Brain microvascular endothelial cell (primary cell): ENCODE measurements around the gene PTDSS2.

ENCODE experiments used
- DNase-seq: peaks from one replicate; pipeline ENCODE4 v3.0.0-alpha.2; 2020
- H3K27ac ChIP-seq: fragments of 250-450 bp; sonication (Bioruptor Pico); 2 replicates; pipeline ENCODE4 v1.5.1; 2020; ENCODE audit warnings: mild to moderate bottlenecking, moderate library complexity
- H3K27me3 ChIP-seq: fragments of 250-450 bp; sonication (Bioruptor Pico); replicated peaks from 2 replicates; pipeline ENCODE4 v1.5.1; 2020; ENCODE audit warnings: mild to moderate bottlenecking
- H3K36me3 ChIP-seq: fragments of 250-450 bp; sonication (Bioruptor Pico); replicated peaks from 2 replicates; pipeline ENCODE4 v1.5.1; 2020; ENCODE audit warnings: mild to moderate bottlenecking
- H3K4me3 ChIP-seq: 2 replicates; pipeline ENCODE4 v1.5.1; 2011; ENCODE audit warnings: low read depth, mild to moderate bottlenecking, control low read depth, low read length, moderate library complexity
- CTCF ChIP-seq: IDR thresholded peaks from 2 replicates; pipeline ENCODE4 v1.5.1; 2011; ENCODE audit warnings: low read depth, mild to moderate bottlenecking, moderate library complexity, low read length, control low read depth, inconsistent platforms; ENCODE audit errors: missing control alignments
- in situ Hi-C: cut with HindIII; loops from 2 replicates; pipeline ENCODE4 v1.10.0; 2017; ENCODE audit warnings: low sequenced_read_pairs, low pct_ligation_motif_present

The PTDSS2 gene

GRCh38 chr11:531919-532526 lies 81.9 kb downstream of the PTDSS2 start:
- no peak for TF ChIP-seq CTCF
- Histone ChIP-seq H3K27me3 (no peaks in the 10 kb centered on the region), H3K4me3 (no peak overlapping the region), H3K27ac (no peak overlapping the region), H3K36me3 (peaks cover 23% of the 10 kb centered on the region)
- in situ Hi-C loops, result no loop called here
- DNase-seq, result no peak

- Histone ChIP-seq H3K4me3 (no peak overlapping the region), H3K36me3 (peaks cover 23% of the 10 kb centered on the region), H3K27me3 (no peaks in the 10 kb centered on the region), H3K27ac (no peak overlapping the region)
- DNase-seq, result no peak
- in situ Hi-C loops, result no loop called here
- no peak for TF ChIP-seq CTCF
Observed at GRCh38 chr11:532527-532985, 82.5 kb downstream of the PTDSS2 start.

GRCh38 chr11:532986-533585 lies 83.0 kb downstream of the PTDSS2 start:
- DNase-seq, result no peak
- Histone ChIP-seq H3K27ac (no peak overlapping the region), H3K36me3 (peaks cover 23% of the 10 kb centered on the region), H3K4me3 (no peak overlapping the region), H3K27me3 (no peaks in the 10 kb centered on the region)
- no peak for TF ChIP-seq CTCF
- in situ Hi-C loops, result no loop called here

GRCh38 chr11:533586-534395 lies 83.7 kb downstream of the PTDSS2 start:
- H3K27me3 ChIP-seq, result no peaks in the 10 kb centered on the region
- no peak for TF ChIP-seq CTCF
- in situ Hi-C loops, result no loop called here
- H3K27ac ChIP-seq, result no peak overlapping the region
- H3K4me3 ChIP-seq, result peak overlapping the region; percentile 73
- DNase-seq, result no peak
- peaks cover 23% of the 10 kb centered on the region for H3K36me3 ChIP-seq

GRCh38 chr11:534396-535209 lies 84.5 kb downstream of the PTDSS2 start:
- in situ Hi-C loops, result no loop called here
- Histone ChIP-seq H3K27me3 (no peaks in the 10 kb centered on the region), H3K27ac (no peak overlapping the region), H3K36me3 (peaks cover 23% of the 10 kb centered on the region), H3K4me3 (peak overlapping the region; percentile 73)
- DNase-seq, result no peak
- TF ChIP-seq CTCF, result no peak
